Cardiac septum (tissue), 1 donor: ENCODE results near the gene TUT4. TPM values are rescaled to one million over a fixed set of nuclear protein-coding genes. Genes with fewer than 3 reads are reported as not detected.

Source experiments
- DNase-seq: peaks from one replicate; pipeline ENCODE4 v3.0.0-alpha.2; 2020; ENCODE audit warnings: low spot score
- intact Hi-C: fragments of 100-400 bp; cut with DNase I; formaldehyde crosslinking; loops from one replicate; pipeline ENCODE4 v1.14.0; 2022
- long read RNA-seq: library from polyadenylated mRNA; unstranded; transcript quantifications from one replicate; pipeline ENCODE4 v2.0.0, GENCODE V29; 2021
- total RNA-seq: library from RNA; stranded (reverse); fragmentation: NEBNext Ultra II Directional; extraction: Animal tissue kit (Norgen Biotek cat#: 25700); gene quantifications from one replicate; pipeline ENCODE4 v1.2.1, GENCODE V29; 2021
- donor health status: DM: no; HTN: no; CAD: no.

TUT4 gene, protein sequence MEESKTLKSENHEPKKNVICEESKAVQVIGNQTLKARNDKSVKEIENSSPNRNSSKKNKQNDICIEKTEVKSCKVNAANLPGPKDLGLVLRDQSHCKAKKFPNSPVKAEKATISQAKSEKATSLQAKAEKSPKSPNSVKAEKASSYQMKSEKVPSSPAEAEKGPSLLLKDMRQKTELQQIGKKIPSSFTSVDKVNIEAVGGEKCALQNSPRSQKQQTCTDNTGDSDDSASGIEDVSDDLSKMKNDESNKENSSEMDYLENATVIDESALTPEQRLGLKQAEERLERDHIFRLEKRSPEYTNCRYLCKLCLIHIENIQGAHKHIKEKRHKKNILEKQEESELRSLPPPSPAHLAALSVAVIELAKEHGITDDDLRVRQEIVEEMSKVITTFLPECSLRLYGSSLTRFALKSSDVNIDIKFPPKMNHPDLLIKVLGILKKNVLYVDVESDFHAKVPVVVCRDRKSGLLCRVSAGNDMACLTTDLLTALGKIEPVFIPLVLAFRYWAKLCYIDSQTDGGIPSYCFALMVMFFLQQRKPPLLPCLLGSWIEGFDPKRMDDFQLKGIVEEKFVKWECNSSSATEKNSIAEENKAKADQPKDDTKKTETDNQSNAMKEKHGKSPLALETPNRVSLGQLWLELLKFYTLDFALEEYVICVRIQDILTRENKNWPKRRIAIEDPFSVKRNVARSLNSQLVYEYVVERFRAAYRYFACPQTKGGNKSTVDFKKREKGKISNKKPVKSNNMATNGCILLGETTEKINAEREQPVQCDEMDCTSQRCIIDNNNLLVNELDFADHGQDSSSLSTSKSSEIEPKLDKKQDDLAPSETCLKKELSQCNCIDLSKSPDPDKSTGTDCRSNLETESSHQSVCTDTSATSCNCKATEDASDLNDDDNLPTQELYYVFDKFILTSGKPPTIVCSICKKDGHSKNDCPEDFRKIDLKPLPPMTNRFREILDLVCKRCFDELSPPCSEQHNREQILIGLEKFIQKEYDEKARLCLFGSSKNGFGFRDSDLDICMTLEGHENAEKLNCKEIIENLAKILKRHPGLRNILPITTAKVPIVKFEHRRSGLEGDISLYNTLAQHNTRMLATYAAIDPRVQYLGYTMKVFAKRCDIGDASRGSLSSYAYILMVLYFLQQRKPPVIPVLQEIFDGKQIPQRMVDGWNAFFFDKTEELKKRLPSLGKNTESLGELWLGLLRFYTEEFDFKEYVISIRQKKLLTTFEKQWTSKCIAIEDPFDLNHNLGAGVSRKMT (N-terminal part only)
- total RNA-seq: 37.1 TPM
- long read RNA-seq, partial matches to known transcripts: 5 of 16 reads
- long read RNA-seq, other reads (novel, unspliced or antisense): 11 of 16 reads

DNA sequence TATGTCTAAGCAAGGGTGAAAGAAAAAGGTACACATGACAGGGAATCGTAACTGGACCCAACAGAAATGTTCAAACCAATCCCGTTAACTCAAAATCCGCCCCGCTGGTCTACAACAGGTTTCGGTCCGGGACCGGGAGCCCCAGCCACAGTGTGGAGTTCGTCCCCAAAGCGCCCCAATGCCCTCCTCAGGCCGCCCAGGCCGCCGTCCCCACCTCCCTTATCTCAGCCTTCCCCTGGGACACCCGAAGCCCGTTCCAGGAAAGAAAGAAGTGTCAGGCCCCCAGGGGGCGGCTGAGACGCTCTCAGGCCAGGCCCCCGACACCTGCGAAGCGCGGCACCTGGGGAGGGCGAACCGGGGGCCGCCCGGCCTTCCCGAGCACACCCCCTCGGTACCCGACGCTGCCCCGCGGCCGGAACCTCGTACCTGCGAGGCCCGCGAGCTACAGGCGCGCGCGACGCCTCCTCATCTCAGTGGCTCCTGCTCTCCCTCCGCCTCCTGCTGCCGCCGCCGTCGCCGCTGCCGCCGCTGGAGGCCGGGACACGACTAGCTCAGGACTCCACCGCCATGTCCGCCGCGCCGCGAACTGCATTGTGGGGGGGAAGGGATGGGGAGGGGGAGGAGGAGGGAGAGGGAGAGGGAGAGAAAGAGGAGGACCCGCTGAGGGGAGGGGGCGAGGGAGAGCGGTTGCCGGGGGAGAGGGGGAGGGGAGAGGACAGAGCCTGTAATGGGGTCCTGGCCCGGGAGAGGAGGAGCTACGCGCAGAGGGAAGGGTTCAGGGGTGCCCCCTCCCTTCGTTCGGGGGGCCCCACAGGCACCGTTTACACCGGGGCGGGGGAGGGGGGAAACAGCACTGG lies at the start of gene TUT4:
TSS of gene TUT4 (minus strand) at position 588 of the 857 bp plus-strand sequence. CDS start 26,812 bp downstream, outside the sequence.
- intact Hi-C loops: loop anchor here (5.0 kb wide), 1 partner anchor 145 kb away; the partner anchor contains the start of gene COA7
- peak; percentile 91 for DNase-seq

DNA sequence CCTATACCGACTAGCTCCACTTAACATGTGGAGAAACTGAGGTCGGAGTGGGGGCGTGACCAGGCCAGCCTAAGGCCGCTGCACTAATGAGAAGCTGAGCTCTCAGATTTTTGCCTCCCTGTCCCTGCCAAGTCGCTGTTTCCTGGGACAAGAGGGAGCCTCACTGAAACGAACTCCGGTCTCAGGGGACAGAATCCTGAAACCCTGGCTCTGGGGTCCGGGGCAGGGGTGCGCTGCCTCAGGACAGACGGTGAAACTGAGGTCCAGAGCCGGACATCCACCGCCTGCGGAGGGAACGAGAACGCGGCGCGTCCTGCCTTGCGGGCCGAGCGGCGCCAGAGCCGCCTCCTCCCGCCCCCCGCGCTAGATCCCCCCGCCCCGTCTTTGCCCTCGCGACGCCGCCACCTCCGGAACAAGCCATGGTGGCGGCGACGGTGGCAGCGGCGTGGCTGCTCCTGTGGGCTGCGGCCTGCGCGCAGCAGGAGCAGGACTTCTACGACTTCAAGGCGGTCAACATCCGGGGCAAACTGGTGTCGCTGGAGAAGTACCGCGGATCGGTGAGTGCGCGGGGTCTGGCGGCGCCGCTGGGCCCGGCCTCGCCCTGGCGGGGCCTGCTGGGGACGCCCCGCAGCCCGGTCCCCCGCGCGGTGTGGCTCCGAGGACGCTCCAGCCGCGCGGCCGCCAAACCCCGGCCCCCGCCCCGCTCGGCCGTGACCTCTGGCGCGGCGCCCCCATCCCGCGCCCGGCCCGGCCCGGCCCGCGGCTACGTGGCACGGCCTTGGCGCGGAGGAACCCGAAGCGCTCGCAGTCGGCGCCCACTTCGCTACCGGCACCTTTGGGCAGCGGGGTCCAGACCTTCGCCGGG lies 49.3 kb upstream of the TUT4 start, which contains the start of gene GPX7:
TSS of gene GPX7 (plus strand) at position 381 of the 865 bp plus-strand sequence. CDS start at position 420, 39 bp downstream.
- intact Hi-C loops: loop anchor here (2.0 to 5.0 kb wide), 2 partner anchors 47 to 200 kb away; partner anchors contain the start of genes ORC1 and PRPF38A
- DNase-seq: peak; percentile 79

DNA sequence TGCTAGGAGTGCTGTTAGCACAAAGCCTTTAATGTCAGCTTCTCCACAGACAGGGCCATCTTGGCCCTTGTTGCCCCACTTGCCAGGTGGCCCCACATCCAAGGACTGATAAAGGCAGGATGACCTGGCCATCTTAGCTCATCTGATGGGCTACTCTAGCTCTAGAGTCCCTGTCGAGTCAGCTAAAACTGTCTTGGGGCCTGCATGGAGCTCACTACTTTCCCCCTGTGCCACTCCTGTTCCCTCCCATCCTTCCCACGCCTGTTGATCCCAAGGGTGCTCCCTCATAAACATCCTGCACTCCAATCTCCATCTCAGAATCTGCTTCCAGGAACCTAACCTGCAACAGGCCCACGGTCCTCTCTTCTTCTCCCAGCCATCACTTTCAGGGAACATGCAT lies 48.6 kb upstream of the TUT4 start:
- DNase-seq: no peak
- intact Hi-C loops: loop anchor here (5.0 kb wide), 1 partner anchor 199 kb away; the partner anchor contains the start of genes ORC1 and PRPF38A

DNA sequence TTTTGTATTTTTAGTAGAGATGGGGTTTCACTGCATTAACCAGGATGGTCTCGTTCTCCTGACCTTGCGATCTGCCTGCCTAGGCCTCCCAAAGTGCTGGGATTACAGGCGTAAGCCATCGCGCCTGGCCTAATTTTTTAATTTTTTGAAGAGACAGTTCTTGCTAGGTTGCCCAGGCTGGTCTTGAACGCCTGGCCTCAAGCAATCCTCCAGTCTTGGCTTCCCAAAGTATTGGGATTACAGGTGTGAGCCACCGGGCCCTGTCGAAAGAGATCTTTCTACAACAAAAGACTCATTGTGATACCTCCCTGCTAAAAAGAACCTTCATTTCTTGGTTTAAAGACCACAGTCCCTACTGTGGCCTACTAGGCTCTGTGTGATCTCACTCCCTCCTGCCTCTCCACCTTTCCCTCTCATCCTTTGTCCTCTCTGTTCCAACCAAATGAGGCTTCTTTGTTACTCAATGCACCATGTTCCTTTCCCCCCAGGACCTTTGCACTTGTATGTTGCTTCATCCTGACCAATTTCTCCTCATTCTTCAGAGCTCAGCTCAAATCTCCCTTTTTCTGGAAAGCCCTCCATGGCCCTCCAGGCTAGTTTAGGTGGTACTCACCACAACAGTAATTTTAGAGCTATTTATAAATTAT lies 47.8 kb upstream of the TUT4 start:
- intact Hi-C loops: loop anchor here (5.0 kb wide), 1 partner anchor 198 kb away; the partner anchor contains the start of genes ORC1 and PRPF38A
- DNase-seq: no peak

DNA sequence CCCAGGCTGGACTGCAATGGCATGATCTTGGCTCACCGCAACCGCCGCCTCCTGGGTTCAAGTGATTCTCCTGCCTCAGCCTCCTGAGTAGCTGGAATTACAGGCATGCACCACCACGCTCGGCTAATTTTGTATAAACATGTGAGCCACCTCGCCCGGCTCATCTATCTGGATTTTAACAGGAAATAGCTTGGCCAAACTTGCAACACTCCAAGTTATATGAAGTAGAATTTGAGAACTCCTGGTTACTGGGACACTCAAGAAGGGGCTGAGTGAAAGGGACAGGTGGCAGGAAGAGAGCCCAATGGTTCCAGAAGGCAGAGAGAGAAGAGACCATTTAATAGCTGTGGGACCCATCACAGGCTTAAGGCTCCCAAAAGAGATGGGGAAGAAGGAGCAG lies 46.3 kb upstream of the TUT4 start:
- DNase-seq: no peak
- intact Hi-C loops: no loop called here

DNA sequence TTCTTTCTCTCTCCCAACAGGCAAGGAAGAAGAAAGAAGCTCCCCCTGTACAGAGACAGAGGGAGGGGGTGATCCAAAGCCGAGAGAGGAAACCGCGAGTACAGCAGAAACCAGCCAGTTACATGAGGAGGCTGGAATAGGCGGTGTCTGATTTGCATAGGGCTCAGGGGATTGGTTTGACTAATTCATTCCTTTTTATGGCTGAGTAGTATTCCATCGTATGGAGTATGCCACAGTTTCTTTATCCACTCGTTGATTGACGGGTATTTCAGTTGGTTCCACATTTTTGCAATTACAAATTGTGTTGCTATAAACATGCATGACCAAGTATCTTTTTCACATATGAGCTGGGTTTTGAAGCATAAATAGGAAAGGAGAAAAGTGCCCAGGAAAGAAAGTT lies 45.8 kb upstream of the TUT4 start:
- intact Hi-C loops: no loop called here
- DNase-seq: no peak

DNA sequence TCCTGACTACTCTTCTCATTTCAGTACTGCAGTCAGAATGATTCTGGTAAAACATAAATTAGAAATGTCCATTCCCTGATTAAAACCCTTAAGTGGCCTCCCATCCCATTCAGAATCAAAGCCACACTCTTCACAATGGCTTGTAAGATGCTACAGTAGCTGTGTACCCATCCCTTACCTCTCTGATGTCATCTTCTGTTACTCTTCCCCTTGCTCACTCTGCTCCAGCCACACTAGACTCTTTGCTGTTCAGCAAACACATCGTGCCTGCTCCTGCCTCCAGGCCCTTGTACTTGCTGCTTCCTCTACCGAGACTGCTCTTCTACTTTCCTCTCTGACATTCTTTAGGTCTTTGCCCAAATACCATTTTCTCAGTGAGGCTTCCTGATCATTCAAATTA lies 45.0 kb upstream of the TUT4 start:
- intact Hi-C loops: no loop called here
- no peak for DNase-seq

DNA sequence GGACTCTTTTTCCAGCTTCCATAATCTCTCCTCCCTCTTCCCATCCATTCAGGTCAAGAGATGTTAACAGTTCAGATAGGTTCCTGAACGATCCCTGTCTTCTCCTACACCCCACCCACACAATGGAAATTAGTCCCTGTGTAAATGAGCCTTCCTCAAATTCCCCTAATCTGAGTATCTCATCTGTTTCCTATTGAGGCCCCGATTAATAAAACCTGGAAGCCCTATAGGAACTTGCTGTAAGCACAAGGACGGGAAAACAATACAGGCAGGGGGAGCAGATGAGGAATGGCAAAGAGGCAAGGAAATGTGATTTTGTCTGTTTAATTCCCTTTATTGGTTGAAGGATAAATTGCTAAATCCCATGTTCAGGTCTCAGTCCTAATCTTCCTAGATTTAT lies 42.2 kb upstream of the TUT4 start:
- intact Hi-C loops: no loop called here
- no peak for DNase-seq

DNA sequence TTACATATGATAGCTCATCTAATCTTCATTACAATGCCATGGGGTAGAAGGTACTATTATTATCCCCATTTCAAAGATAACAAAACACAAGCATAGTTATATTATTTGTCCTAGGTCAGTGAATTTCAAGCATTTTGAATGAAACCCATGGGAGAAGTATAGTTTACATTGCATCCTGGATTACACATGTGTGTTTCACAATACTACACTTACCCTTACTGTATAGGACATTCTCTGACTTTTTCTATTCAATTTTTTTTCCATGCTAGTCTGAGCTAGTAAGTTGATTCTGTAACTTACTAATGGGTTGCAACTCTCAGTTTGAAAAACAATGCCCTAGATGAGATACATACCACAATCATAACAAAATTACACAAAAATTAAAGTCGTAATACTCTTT lies 40.6 kb upstream of the TUT4 start:
- intact Hi-C loops: no loop called here
- no peak for DNase-seq

DNA sequence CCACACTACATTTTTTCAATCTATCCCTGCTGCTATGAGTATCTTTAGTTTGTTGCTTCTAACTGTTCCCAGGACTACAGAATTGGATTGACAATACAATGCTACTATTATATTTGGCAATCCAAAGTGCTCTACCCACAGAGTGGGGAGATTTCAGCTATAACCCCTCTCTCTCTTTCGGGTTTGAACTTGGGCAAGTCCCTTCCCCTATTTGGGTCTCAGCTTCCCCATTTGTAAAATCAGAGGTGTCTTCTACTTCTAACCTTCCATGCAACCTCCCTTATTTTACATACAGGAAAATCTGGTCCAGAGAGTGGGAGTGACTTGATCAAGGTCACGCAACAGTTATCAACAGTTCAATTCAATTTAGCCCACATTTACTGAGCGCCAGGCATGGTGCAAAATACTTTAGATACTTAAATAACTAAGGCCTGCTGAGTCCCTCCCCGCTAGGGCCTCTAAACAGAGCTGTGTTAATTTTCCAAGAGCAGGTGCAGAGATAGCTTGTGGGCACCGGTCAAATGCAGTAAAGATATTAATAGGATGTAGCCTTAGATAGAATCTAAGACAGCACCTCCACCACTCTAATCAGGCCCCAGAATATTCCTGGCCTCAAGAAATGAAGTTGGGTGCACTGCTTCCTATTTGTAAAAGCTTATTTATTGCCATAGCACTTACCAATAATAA lies 39.9 kb upstream of the TUT4 start:
- no peak for DNase-seq
- intact Hi-C loops: no loop called here

DNA sequence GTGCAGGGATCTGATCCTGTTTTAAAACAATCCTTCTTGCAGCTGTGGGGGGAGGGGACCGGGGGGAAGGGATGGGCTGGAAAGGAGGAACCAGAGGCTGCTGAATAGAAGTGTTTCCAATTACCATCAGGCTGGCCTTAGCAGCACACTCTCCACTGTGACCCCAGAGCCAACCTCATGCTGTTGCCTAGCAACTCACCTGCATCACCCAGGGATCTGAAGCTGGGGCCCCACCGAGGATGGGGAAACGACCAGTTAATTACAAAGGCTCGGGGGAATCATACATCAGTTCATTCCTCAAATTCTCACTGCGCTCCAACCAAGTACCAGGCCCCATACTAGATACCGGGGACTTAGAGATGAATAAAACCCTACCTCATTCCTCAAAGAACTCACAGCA lies 37.4 kb upstream of the TUT4 start:
- intact Hi-C loops: no loop called here
- DNase-seq: no peak

DNA sequence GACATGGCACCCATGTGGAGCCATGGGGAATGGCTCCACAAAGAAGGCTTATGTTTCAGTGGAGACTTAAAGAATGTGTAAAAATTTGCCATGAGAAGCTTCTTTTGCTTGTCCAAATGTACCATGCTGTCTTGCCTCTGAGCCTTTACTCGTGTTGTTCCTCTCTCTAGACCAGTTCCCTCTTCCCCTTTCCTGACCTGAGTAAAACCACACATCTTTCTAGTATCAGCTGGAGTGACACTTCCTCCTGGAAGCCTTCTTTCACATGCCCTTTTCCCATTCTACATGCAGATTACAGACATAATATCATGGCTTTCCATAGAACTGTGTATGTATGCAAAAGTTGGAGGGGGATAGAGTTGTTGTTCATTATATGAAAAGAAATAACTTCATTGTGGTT lies 35.6 kb upstream of the TUT4 start:
- DNase-seq: no peak
- intact Hi-C loops: no loop called here

DNA sequence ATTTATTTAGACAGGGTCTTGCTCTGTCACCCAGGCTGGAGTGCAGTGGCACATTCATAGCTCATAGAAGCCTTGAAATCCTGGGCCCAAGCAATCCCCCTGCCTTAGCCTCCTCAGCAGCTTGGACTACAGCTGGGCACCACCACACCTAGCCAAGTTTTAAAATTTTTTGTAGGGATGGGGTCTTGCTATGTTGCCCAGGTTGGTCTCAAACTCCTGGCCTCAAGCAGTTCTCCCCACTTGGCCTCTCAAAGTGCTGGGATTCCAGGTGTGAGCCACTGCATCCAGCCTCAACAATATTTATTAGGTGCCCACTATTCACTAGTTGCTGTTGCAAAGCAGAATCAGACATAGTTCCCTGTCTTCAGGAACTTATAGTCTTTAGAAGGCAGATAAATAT lies 35.1 kb upstream of the TUT4 start:
- intact Hi-C loops: no loop called here
- no peak for DNase-seq

DNA sequence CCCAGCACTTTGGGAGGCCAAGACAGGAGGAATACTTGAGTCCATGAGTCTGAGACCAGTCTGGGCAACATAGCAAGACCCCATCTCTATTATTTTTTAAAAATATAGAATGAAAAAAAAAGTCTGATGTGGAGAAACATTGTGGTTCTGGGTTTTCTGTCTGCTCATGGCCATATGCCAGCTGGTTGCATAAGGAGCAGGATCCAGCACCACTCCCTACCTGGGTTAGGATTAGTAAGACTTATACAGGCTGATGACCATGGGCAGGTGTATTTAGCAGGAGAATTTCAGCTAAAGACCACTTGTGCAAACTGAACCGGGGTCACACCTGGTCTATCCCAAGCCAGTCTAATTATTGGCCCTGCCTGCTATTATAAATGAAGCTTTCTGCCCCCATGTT lies 32.6 kb upstream of the TUT4 start:
- DNase-seq: no peak
- intact Hi-C loops: no loop called here

DNA sequence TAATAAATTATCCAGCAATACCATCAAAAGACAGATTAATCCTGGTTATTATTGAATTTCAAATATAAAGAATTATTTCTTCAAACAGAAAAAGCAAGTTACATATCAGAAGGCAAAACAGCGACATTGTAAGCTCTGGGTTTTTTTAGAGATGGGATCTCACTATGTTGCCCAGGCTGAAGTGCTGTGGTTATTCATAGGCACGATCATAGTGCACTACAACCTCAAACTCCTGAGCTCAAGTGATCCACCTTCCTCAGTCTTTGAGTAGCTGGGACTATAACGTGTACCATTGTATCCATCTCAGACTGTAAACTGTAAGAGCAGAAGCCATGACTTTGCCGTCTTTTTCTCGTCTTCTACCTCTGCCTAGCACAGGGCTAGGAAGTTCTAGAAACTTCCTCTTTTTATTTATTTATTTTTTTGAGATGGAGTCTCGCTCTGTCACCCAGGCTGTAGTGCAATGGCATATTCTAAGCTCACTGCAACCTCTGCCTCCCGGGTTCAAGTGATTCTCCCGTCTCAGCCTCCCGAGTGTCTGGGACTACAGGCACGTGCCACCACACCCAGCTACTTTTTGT lies 29.3 kb upstream of the TUT4 start:
- intact Hi-C loops: no loop called here
- DNase-seq: no peak

DNA sequence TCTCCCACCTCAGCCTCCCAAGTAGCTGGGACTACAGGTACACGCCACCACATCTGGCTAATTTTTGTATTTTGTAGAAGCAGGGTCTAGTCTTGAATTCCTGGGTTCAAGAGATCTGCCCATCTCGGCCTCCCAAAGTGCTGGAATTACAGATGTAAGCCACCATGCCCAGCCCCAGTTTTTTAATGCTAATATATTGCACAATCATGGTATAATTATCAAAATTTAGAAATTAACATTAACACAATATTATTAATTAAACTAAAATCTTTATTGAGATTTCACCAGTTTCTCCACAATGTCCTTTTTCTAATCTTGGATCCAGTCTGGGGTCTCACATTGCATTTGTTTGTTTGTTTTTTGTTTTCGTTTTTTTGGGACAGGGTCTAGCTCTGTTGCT lies 27.4 kb upstream of the TUT4 start:
- no peak for DNase-seq
- intact Hi-C loops: no loop called here
